HG02884 (cell line): ENCODE measurements around the gene GNLY.
"Not testable (repeated sequence)": the region's sequence is repeated elsewhere in the genome, so short reads cannot be mapped to it uniquely, and the experiment has no call there.

ENCODE experiments used
- ATAC-seq: cut with Tn5 transposase; IDR thresholded peaks from one replicate; pipeline ENCODE4 v1.9.1; 2021; ENCODE audit warnings: mild to moderate bottlenecking, moderate library complexity; ENCODE audit not compliant: unreplicated experiment

Gene GNLY

GRCh38 chr2:85694052-85695025 is at the start of gene GNLY:
Gene GNLY (plus strand): TSS chr2:85694358. CDS start chr2:85694419, 61 bp downstream.
- no peak for ATAC-seq

GRCh38 chr2:85644909-85645308 is 49.2 kb upstream of the GNLY start:
- no peak for ATAC-seq

- ATAC-seq, result no peak
These were observed 48.0 kb upstream of the GNLY start for GRCh38 chr2:85646166-85646565.

GRCh38 chr2:85647823-85648526 is 46.2 kb upstream of the GNLY start:
- ATAC-seq, result no peak

- no peak for ATAC-seq
These were observed 45.5 kb upstream of the GNLY start for GRCh38 chr2:85648619-85649018.

- no peak for ATAC-seq
These were observed 44.7 kb upstream of the GNLY start for GRCh38 chr2:85649201-85650190.

GRCh38 chr2:85650456-85650855 is 43.7 kb upstream of the GNLY start:
- no peak for ATAC-seq

GRCh38 chr2:85651097-85651496 is 43.1 kb upstream of the GNLY start:
- ATAC-seq, result no peak

GRCh38 chr2:85652056-85652455 is 42.1 kb upstream of the GNLY start:
- no peak for ATAC-seq

- no peak for ATAC-seq
These were observed 40.2 kb upstream of the GNLY start for GRCh38 chr2:85653996-85654395.

- ATAC-seq, result no peak
These were observed 38.2 kb upstream of the GNLY start for GRCh38 chr2:85655961-85656417.

- ATAC-seq, result no peak
These were observed 37.7 kb upstream of the GNLY start for GRCh38 chr2:85656468-85656867.

GRCh38 chr2:85657399-85657798 is 36.8 kb upstream of the GNLY start:
- ATAC-seq, result not testable (repeated sequence)

- no peak for ATAC-seq
These were observed 34.7 kb upstream of the GNLY start for GRCh38 chr2:85659324-85659981.

GRCh38 chr2:85660301-85660700 is 33.9 kb upstream of the GNLY start:
- ATAC-seq, result not testable (repeated sequence)

GRCh38 chr2:85660725-85661124 is 33.4 kb upstream of the GNLY start:
- ATAC-seq, result no peak

- no peak for ATAC-seq
These were observed 32.9 kb upstream of the GNLY start for GRCh38 chr2:85661139-85661858.

- ATAC-seq, result no peak
These were observed 31.1 kb upstream of the GNLY start for GRCh38 chr2:85662899-85663593.
